ENCODE measurements around the gene SNCB.

SNCB gene

DNA sequence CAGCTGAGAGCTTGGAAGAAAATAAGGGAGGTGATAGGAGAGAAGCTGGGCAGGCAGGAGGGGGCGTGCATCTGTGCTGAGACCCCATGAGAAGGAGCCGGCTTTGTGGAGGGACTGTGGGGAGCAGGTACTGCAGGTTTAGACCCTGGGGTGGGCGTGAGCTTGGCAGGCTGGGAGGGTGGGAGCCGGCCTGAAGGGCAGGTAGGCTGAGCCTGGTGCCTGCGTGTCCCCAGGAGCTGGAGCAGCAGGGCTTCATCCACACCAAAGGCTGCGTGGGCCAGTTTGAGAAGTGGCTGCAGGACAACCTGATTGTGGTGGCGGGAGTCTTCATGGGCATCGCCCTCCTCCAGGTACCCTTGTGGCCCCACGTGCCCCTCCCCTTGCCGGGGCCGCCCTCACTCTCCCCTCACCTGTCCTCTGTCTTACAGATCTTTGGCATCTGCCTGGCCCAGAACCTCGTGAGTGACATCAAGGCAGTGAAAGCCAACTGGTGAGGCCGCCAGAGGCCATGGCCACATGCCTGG, 26.2 kb upstream of the SNCB start:
- H2AFZ ChIP-seq (ENCODE audit: low read length), result no peak overlapping the region
- no peaks in the 10 kb centered on the region for H3K79me2 ChIP-seq (ENCODE audit: insufficient read depth, low read length)
- no peaks in the 10 kb centered on the region for H3K9me2 ChIP-seq (replicated peaks; ENCODE audit: low read depth, low read length)
- no peaks in the 10 kb centered on the region for H3K4me1 ChIP-seq (ENCODE audit: insufficient read depth, low read length, poor library complexity, severe bottlenecking)
- no peak overlapping the region for H3K4me3 ChIP-seq (ENCODE audit: low read length, poor library complexity, severe bottlenecking)
- no peaks in the 10 kb centered on the region for H3K27me3 ChIP-seq (ENCODE audit: insufficient read depth, low read length, poor library complexity, severe bottlenecking)
- H3K9ac ChIP-seq (ENCODE audit: low read depth, low read length, poor library complexity, severe bottlenecking), result no peak overlapping the region
- no peaks in the 10 kb centered on the region for H4K20me1 ChIP-seq (ENCODE audit: insufficient read depth, low read length, poor library complexity, severe bottlenecking)
- no peaks in the 10 kb centered on the region for H3F3A ChIP-seq (ENCODE audit: low read depth)
- no peaks in the 10 kb centered on the region for H3K36me3 ChIP-seq (ENCODE audit: insufficient read depth, low read length)
- no peak overlapping the region for H3K4me2 ChIP-seq (ENCODE audit: low read depth, low read length, poor library complexity, severe bottlenecking)
- H3K9me3 ChIP-seq (ENCODE audit: insufficient read depth, low read depth, low read length), result no peaks in the 10 kb centered on the region
- no peak for TF ChIP-seq EZH2phosphoT487 (IDR thresholded peaks at IDR 0.05; ENCODE audit: borderline replicate concordance)
- TF ChIP-seq, protein P1, sequence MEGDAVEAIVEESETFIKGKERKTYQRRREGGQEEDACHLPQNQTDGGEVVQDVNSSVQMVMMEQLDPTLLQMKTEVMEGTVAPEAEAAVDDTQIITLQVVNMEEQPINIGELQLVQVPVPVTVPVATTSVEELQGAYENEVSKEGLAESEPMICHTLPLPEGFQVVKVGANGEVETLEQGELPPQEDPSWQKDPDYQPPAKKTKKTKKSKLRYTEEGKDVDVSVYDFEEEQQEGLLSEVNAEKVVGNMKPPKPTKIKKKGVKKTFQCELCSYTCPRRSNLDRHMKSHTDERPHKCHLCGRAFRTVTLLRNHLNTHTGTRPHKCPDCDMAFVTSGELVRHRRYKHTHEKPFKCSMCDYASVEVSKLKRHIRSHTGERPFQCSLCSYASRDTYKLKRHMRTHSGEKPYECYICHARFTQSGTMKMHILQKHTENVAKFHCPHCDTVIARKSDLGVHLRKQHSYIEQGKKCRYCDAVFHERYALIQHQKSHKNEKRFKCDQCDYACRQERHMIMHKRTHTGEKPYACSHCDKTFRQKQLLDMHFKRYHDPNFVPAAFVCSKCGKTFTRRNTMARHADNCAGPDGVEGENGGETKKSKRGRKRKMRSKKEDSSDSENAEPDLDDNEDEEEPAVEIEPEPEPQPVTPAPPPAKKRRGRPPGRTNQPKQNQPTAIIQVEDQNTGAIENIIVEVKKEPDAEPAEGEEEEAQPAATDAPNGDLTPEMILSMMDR (conservative IDR thresholded peaks at IDR 0.05; ENCODE audit: low read length), result no peak

DNA sequence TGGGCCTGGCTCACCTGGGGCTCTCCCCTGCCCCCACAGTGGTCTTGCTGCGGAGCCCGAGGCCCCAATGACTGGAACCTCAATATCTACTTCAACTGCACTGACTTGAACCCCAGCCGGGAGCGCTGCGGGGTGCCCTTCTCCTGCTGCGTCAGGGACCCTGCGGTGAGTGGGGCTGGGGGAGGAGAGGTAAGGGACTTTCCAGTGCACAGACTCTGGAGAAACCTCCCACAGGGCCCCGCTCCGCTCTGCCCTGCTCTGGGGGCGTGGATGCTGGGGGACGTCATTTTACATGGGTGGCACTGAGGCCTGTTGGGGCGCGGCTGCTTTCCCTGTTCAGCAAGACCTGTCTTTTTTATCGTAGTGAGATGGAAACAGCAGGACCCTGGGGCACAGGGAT, 24.5 kb upstream of the SNCB start:
- TF ChIP-seq, protein P1 (conservative IDR thresholded peaks at IDR 0.05; ENCODE audit: low read length), result no peak
- no peak for TF ChIP-seq EZH2phosphoT487 (IDR thresholded peaks at IDR 0.05; ENCODE audit: borderline replicate concordance)
- Histone ChIP-seq H3K9me2 (replicated peaks; ENCODE audit: low read depth, low read length) (no peaks in the 10 kb centered on the region), H3K9me3 (ENCODE audit: insufficient read depth, low read depth, low read length) (no peaks in the 10 kb centered on the region), H3K36me3 (ENCODE audit: insufficient read depth, low read length) (no peaks in the 10 kb centered on the region), H3K4me3 (ENCODE audit: low read length, poor library complexity, severe bottlenecking) (no peak overlapping the region), H3K4me1 (ENCODE audit: insufficient read depth, low read length, poor library complexity, severe bottlenecking) (no peaks in the 10 kb centered on the region), H3K27me3 (ENCODE audit: insufficient read depth, low read length, poor library complexity, severe bottlenecking) (no peaks in the 10 kb centered on the region), H2AFZ (ENCODE audit: low read length) (no peak overlapping the region), H3F3A (ENCODE audit: low read depth) (no peaks in the 10 kb centered on the region), H3K9ac (ENCODE audit: low read depth, low read length, poor library complexity, severe bottlenecking) (no peak overlapping the region), H3K4me2 (ENCODE audit: low read depth, low read length, poor library complexity, severe bottlenecking) (no peak overlapping the region), H3K79me2 (ENCODE audit: insufficient read depth, low read length) (no peaks in the 10 kb centered on the region), H4K20me1 (ENCODE audit: insufficient read depth, low read length, poor library complexity, severe bottlenecking) (no peaks in the 10 kb centered on the region)

DNA sequence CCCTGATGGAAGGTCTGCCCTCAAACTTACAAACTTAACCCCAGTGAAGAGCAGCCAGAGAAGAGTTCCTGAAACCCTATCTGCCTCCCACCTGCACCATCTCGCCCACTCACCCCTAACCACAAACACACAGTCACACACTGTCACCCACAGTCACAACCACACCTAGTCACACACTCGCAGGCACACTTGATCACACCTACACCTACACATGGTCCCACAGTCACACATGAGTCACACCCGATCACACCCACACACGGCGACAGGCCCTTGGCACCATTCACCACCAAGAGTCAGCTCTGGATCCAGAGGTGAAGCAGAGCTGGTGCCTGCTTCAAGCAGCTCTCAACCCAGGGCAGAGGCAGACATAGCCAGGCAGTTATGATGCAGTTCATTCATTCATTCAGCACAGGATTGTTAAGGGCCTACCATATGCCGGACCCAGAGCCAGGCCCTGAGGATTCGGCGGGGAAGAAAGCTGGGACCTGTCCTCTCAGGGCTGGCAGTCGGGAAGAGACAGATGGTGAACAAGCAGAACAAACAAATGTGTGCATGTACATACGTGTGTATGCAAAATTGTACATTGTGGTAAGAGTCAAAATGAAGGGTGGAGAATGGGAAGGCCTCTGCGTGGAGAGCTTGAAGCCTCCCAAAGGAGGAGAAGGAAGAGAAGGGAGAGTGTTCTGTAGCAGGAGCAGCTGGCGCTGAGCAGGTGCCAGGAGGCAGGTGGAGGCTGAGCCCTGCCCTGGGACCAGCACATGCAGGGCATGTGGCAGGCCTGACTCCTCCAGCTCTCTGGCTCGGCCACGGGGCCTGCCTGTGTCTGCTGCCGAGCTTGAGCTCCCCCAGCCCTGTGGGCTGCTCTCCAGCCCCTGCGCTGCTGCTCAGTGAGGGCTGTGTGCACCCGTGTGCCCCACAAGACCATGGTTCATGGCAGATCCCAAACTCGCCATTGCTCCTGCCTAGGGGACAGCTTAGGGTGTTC, 23.4 kb upstream of the SNCB start:
- Histone ChIP-seq H3K79me2 (ENCODE audit: insufficient read depth, low read length) (no peaks in the 10 kb centered on the region), H3K4me2 (ENCODE audit: low read depth, low read length, poor library complexity, severe bottlenecking) (no peak overlapping the region)
- no peak for TF ChIP-seq EZH2phosphoT487 (IDR thresholded peaks at IDR 0.05; ENCODE audit: borderline replicate concordance)
- TF ChIP-seq, protein P1 (conservative IDR thresholded peaks at IDR 0.05; ENCODE audit: low read length), result no peak

More for the DNA sequence above, 23.4 kb upstream of the SNCB start:
- no peak overlapping the region for H2AFZ ChIP-seq (ENCODE audit: low read length)
- no peaks in the 10 kb centered on the region for H3K27me3 ChIP-seq (ENCODE audit: insufficient read depth, low read length, poor library complexity, severe bottlenecking)
- no peaks in the 10 kb centered on the region for H3F3A ChIP-seq (ENCODE audit: low read depth)
- no peaks in the 10 kb centered on the region for H4K20me1 ChIP-seq (ENCODE audit: insufficient read depth, low read length, poor library complexity, severe bottlenecking)
- no peak overlapping the region for H3K9ac ChIP-seq (ENCODE audit: low read depth, low read length, poor library complexity, severe bottlenecking)
- H3K36me3 ChIP-seq (ENCODE audit: insufficient read depth, low read length), result no peaks in the 10 kb centered on the region
- H3K4me1 ChIP-seq (ENCODE audit: insufficient read depth, low read length, poor library complexity, severe bottlenecking), result peaks cover 4% of the 10 kb centered on the region
- no peaks in the 10 kb centered on the region for H3K9me2 ChIP-seq (replicated peaks; ENCODE audit: low read depth, low read length)
- no peak overlapping the region for H3K4me3 ChIP-seq (ENCODE audit: low read length, poor library complexity, severe bottlenecking)
- H3K9me3 ChIP-seq (ENCODE audit: insufficient read depth, low read depth, low read length), result no peaks in the 10 kb centered on the region

All from Loucy (cell line).